HEK293 (cell line): ENCODE data around the gene RASL11A.

Experiments
- CTCF ChIA-PET: fragments of 350-600 bp; formaldehyde crosslinking; extraction: SDS; loops from one replicate; lab custom pipeline; 2021; ENCODE audit warnings: antibody characterized with exemption; lab: Yijun Ruan, JAX
- POLR2A ChIA-PET: fragments of 300-600 bp; formaldehyde crosslinking; extraction: SDS; loops from one replicate; lab custom pipeline; 2020; ENCODE audit warnings: antibody characterized with exemption, inconsistent platforms; lab: Yijun Ruan, JAX
- H3K27ac ChIP-seq: fragments of 200-500 bp; sonication (Bioruptor generic); 2 replicates; pipeline ENCODE4 v1.5.1; 2014; ENCODE audit warnings: low read depth, low read length, control low read depth, inconsistent platforms; ENCODE audit errors: extremely low read depth
- H3K36me3 ChIP-seq, 2 experiments: fragments of 200-500 bp in 1 of 2; sonication (Bioruptor generic) in 1 of 2; 1 replicate in 1 of 2; 2 replicates in 1 of 2; pipeline ENCODE4 v1.5.1; 2014 to 2017; ENCODE audit warnings: inconsistent platforms in 2 of 2, low read length in 2 of 2; ENCODE audit not compliant: control insufficient read depth in 2 of 2, insufficient read depth in 1 of 2
- H3K4me1 ChIP-seq: fragments of 200-500 bp; sonication (Bioruptor generic); 2 replicates; pipeline ENCODE4 v1.5.1; 2014; ENCODE audit warnings: mild to moderate bottlenecking, low read length, inconsistent platforms; ENCODE audit not compliant: control insufficient read depth, insufficient read depth
- H3K4me3 ChIP-seq: 2 replicates; pipeline ENCODE4 v1.5.1; 2011; ENCODE audit warnings: low read depth, mild to moderate bottlenecking, control low read depth, low read length, moderate library complexity
- H3K9me3 ChIP-seq: fragments of 200-500 bp; sonication (Bioruptor generic); 2 replicates; pipeline ENCODE4 v1.5.1; 2014; ENCODE audit warnings: low read depth, low read length, inconsistent platforms; ENCODE audit not compliant: control insufficient read depth, insufficient read depth
- EGR2 ChIP-seq: fragments of 450-650 bp; formaldehyde crosslinking; IDR thresholded peaks from 2 replicates; pipeline ENCODE4 v1.5.1; 2016; ENCODE audit warnings: low read depth, missing biosample characterization, missing genetic modification characterization
- GLI4 ChIP-seq: fragments of 450-650 bp; formaldehyde crosslinking; IDR thresholded peaks from 2 replicates; pipeline ENCODE4 v1.5.1; 2016; ENCODE audit warnings: missing biosample characterization, missing genetic modification characterization
- GLIS1 ChIP-seq: fragments of 450-650 bp; formaldehyde crosslinking; IDR thresholded peaks from 2 replicates; pipeline ENCODE4 v1.5.1; 2016; ENCODE audit warnings: missing biosample characterization, missing genetic modification characterization
- MZF1 ChIP-seq: fragments of 450-650 bp; formaldehyde crosslinking; IDR thresholded peaks from 2 replicates; pipeline ENCODE4 v1.5.1; 2017; ENCODE audit warnings: missing biosample characterization, missing genetic modification characterization, borderline replicate concordance
- PATZ1 ChIP-seq: fragments of 450-650 bp; formaldehyde crosslinking; IDR thresholded peaks from 2 replicates; pipeline ENCODE4 v1.5.1; 2016; ENCODE audit warnings: missing biosample characterization, missing genetic modification characterization
- PRDM10 ChIP-seq: fragments of 450-650 bp; formaldehyde crosslinking; IDR thresholded peaks from 2 replicates; pipeline ENCODE4 v1.5.1; 2016; ENCODE audit warnings: missing biosample characterization, missing genetic modification characterization
- REST ChIP-seq: fragments of 450-650 bp; formaldehyde crosslinking; IDR thresholded peaks from 2 replicates; pipeline ENCODE4 v1.5.1; 2016; ENCODE audit warnings: missing biosample characterization, missing genetic modification characterization
- ZBTB8A ChIP-seq: fragments of 450-650 bp; formaldehyde crosslinking; IDR thresholded peaks from 2 replicates; pipeline ENCODE4 v1.5.1; 2016; ENCODE audit warnings: missing biosample characterization, missing genetic modification characterization
- ZFP41 ChIP-seq: fragments of 450-650 bp; formaldehyde crosslinking; IDR thresholded peaks from 2 replicates; pipeline ENCODE4 v1.5.1; 2016; ENCODE audit warnings: missing biosample characterization, missing genetic modification characterization, borderline replicate concordance
- ZNF19 ChIP-seq: fragments of 450-650 bp; formaldehyde crosslinking; IDR thresholded peaks from 2 replicates; pipeline ENCODE4; 2016; ENCODE audit warnings: missing biosample characterization, missing genetic modification characterization, low read depth
- ZNF37A ChIP-seq: fragments of 450-650 bp; IDR thresholded peaks from 2 replicates; pipeline ENCODE4 v1.5.1; 2018; ENCODE audit warnings: missing biosample characterization, missing genetic modification characterization
- ZNF548 ChIP-seq: fragments of 450-650 bp; formaldehyde crosslinking; IDR thresholded peaks from 2 replicates; pipeline ENCODE4 v1.5.1; 2016; ENCODE audit warnings: missing biosample characterization, missing genetic modification characterization
- ZNF621 ChIP-seq: fragments of 450-650 bp; formaldehyde crosslinking; IDR thresholded peaks from 2 replicates; pipeline ENCODE4 v1.5.1; 2017; ENCODE audit warnings: missing biosample characterization, missing genetic modification characterization
- ZNF639 ChIP-seq: fragments of 450-650 bp; formaldehyde crosslinking; IDR thresholded peaks from 2 replicates; pipeline ENCODE4 v1.5.1; 2016; ENCODE audit warnings: missing biosample characterization, missing genetic modification characterization
- ZNF658 ChIP-seq: fragments of 450-650 bp; formaldehyde crosslinking; IDR thresholded peaks from 2 replicates; pipeline ENCODE4; 2016; ENCODE audit warnings: missing biosample characterization, missing genetic modification characterization
- ZNF785 ChIP-seq: fragments of 450-650 bp; formaldehyde crosslinking; IDR thresholded peaks from 2 replicates; pipeline ENCODE4 v1.5.1; 2016; ENCODE audit warnings: missing biosample characterization, missing genetic modification characterization

The RASL11A gene

GRCh38 chr13:27279506-27279905, 8.9 kb downstream of the RASL11A start (continued):
- TF ChIP-seq GLI4 (tag by site-specific recombination) = no peak

- no peak overlapping the region for H3K27ac ChIP-seq
- no peaks in the 10 kb centered on the region for H3K4me1 ChIP-seq
- TF ChIP-seq PRDM10 (tag by site-specific recombination) (peak; percentile 94), ZNF658 (tag by site-specific recombination) (no peak)
- no peak overlapping the region for H3K4me3 ChIP-seq
- no peaks in the 10 kb centered on the region for H3K36me3 ChIP-seq
- ChIA-PET POLR2A (no interaction called here), CTCF (no interaction called here)
- no peaks in the 10 kb centered on the region for H3K9me3 ChIP-seq
Measured at GRCh38 chr13:27280009-27280656, 9.5 kb downstream of the RASL11A start.

- ChIA-PET POLR2A (no interaction called here), CTCF (no interaction called here)
- no peak overlapping the region for H3K4me3 ChIP-seq
- TF ChIP-seq ZNF37A (tag by site-specific recombination) (no peak), ZBTB8A (tag by site-specific recombination) (no peak), PATZ1 (tag by site-specific recombination) (no peak), REST (tag by site-specific recombination) (no peak), EGR2 (tag by site-specific recombination) (0 out of 2 replicates have a peak, but pooled peaks have one; percentile 8), ZNF621 (tag by site-specific recombination) (no peak)
- no peaks in the 10 kb centered on the region for H3K36me3 ChIP-seq
- no peaks in the 10 kb centered on the region for H3K9me3 ChIP-seq
- H3K27ac ChIP-seq = no peak overlapping the region
- H3K4me1 ChIP-seq = 0 out of 2 replicates have a peak, but pooled peaks cover 4% of the 10 kb centered on the region
Measured at GRCh38 chr13:27280841-27281240, 10.2 kb downstream of the RASL11A start.

GRCh38 chr13:27281420-27281819, 10.8 kb downstream of the RASL11A start:
- Histone ChIP-seq H3K4me3 (no peak overlapping the region), H3K36me3 (no peaks in the 10 kb centered on the region), H3K27ac (no peak overlapping the region), H3K9me3 (no peaks in the 10 kb centered on the region), H3K4me1 (0 out of 2 replicates have a peak, but pooled peaks cover 4% of the 10 kb centered on the region)
- CTCF ChIA-PET = interaction anchor here (0.6 to 1.2 kb wide), 4 partner anchors 29 to 335 kb away, joined by 3 to 5 read pairs (median 4); no protein-coding TSS in a partner anchor
- POLR2A ChIA-PET = no interaction called here
- TF ChIP-seq GLI4 (tag by site-specific recombination) (no peak), MZF1 (tag by site-specific recombination) (no peak), ZNF548 (tag by site-specific recombination) (no peak), ZFP41 (tag by site-specific recombination) (no peak), GLIS1 (no peak), ZNF19 (tag by site-specific recombination) (no peak), ZNF785 (tag by site-specific recombination) (no peak), ZNF639 (tag by site-specific recombination) (no peak)
